NCI-H2107 treated with DMSO at 0.1 percent for 48 hours (cell line): ENCODE results near the gene TFDP3.

Source experiments
- DNase-seq: peaks from one replicate; lab custom pipeline; 2025; ENCODE audit not compliant: unreplicated experiment; lab: John Stamatoyannopoulos, UW

Gene TFDP3

GRCh38 chrX:133188631-133189030 lies 29.5 kb downstream of the TFDP3 start:
- DNase-seq, result no peak

- DNase-seq, result no peak
Measured at GRCh38 chrX:133185938-133186337, 32.2 kb downstream of the TFDP3 start.

- DNase-seq, result no peak
Measured at GRCh38 chrX:133185119-133185518, 33.0 kb downstream of the TFDP3 start.

GRCh38 chrX:133183806-133184205 lies 34.3 kb downstream of the TFDP3 start:
- DNase-seq, result no peak

GRCh38 chrX:133179500-133179899 lies 38.7 kb downstream of the TFDP3 start:
- no peak for DNase-seq

GRCh38 chrX:133177202-133177601 lies 41.0 kb downstream of the TFDP3 start:
- no peak for DNase-seq

GRCh38 chrX:133175605-133176004 lies 42.5 kb downstream of the TFDP3 start:
- no peak for DNase-seq

- DNase-seq, result no peak
Measured at GRCh38 chrX:133175162-133175561, 43.0 kb downstream of the TFDP3 start.

- DNase-seq, result no peak
Measured at GRCh38 chrX:133171962-133172708, 46.0 kb downstream of the TFDP3 start.
